ENCODE data around the gene DHODH. TPM values are rescaled to one million over a fixed set of nuclear protein-coding genes. Genes with fewer than 3 reads are reported as not detected.
"Not testable (repeated sequence)": the region's sequence is repeated elsewhere in the genome, so short reads cannot be mapped to it uniquely, and the experiment has no call there.

DHODH gene
- total and polyA plus RNA-seq, 2 of the 4 experiments (the other 2 are of a cell fraction) = 3.2 to 4.1 TPM

DNA sequence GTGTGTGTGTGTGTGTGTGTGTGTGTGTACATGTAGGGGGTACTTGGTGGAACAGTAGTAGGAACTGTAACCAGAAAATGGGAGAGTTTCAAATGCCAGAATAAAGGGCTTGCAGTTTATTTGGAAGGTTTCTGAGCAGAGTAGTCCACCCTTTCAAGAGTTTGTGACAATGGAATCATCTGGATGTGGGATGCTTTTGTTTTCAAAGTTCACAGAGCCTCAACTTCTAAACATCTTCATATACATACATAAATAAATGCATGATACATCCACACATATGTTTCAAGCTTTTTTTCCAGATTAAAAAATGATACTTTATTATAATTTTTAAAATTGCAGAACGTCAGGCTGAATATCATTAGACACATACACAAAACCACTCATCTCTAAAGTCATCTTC, 5.9 kb upstream of the DHODH start:
- H2BK15ac ChIP-seq (ENCODE audit: low read depth, low read length) = no peak overlapping the region
- no peak overlapping the region for H3K4me3 ChIP-seq (ENCODE audit: insufficient read depth, low read depth, low read length)
- H3K9me1 ChIP-seq (ENCODE audit: insufficient read depth, low read length) = no peaks in the 10 kb centered on the region
- dilution Hi-C loops (cut with HindIII; ENCODE audit: low sequenced_read_pairs, unreplicated experiment) (no loop called here), in situ Hi-C loops (cut with MboI; ENCODE audit: low sequenced_read_pairs) (no loop called here), intact Hi-C loops (cut with micrococcal nuclease) (no loop called here)
- no peak overlapping the region for H3K14ac ChIP-seq (replicated peaks; ENCODE audit: low read depth, low read length)
- H3K18ac ChIP-seq (ENCODE audit: low read depth, low read length) = no peak overlapping the region
- H3K36me3 ChIP-seq (ENCODE audit: control insufficient read depth, insufficient read depth, low read length) = no peaks in the 10 kb centered on the region
- no peak overlapping the region for H2BK5ac ChIP-seq (ENCODE audit: low read depth, low read length, poor library complexity, severe bottlenecking)
- H2AK5ac ChIP-seq (ENCODE audit: low read depth, low read length) = no peak overlapping the region
- no peak overlapping the region for H2AFZ ChIP-seq (replicated peaks; ENCODE audit: low read length, poor library complexity)
- WGBS, 2 experiments (ENCODE audit: extremely low coverage in 2 of 2, insufficient read length in 1 of 2) = no CpG with 5 or more reads among the region's 1 CpG
- ChIA-PET POLR2A (ENCODE audit: unreplicated experiment) (no interaction called here), CTCF (no interaction called here)
- no peak overlapping the region for H3K27ac ChIP-seq (ENCODE audit: insufficient read depth, low read length)
- H3K9ac ChIP-seq (ENCODE audit: low read depth, low read length) = no peak overlapping the region
- no peaks in the 10 kb centered on the region for H4K20me1 ChIP-seq (ENCODE audit: insufficient read depth, low read length)
- ATAC-seq (ENCODE audit: low read depth) (no peak), DNase-seq (no peak)
- H2AK9ac ChIP-seq (replicated peaks; ENCODE audit: low read depth, low read length, poor library complexity) = no peak overlapping the region
- no peak overlapping the region for H4K5ac ChIP-seq (ENCODE audit: low read depth, low read length)
- no peak overlapping the region for H4K8ac ChIP-seq (ENCODE audit: low read depth in 2 of 2, low read length in 2 of 2)
- no peak for TF ChIP-seq MXI1 (IDR thresholded peaks at IDR 0.05; ENCODE audit: borderline replicate concordance, low read depth, low read length)
- no peak for TF ChIP-seq POLR2A (IDR thresholded peaks at IDR 0.05; ENCODE audit: low read depth, low read length)
- no peak overlapping the region for H2BK20ac ChIP-seq (ENCODE audit: low read depth, low read length)
- H4K91ac ChIP-seq (ENCODE audit: insufficient read depth, low read depth, low read length) = no peak overlapping the region
- H3K4me2 ChIP-seq (ENCODE audit: low read depth, low read length) = no peak overlapping the region
- no peak overlapping the region for H3K23ac ChIP-seq (ENCODE audit: low read depth, low read length)
- peaks cover 2% of the 10 kb centered on the region; the same call in 1 of the 2 replicates for H3K27me3 ChIP-seq (ENCODE audit: control insufficient read depth, insufficient read depth, low read length)
- H3K9me3 ChIP-seq (ENCODE audit: control insufficient read depth, insufficient read depth, low read length) = no peaks in the 10 kb centered on the region
- no peaks in the 10 kb centered on the region for H3K4me1 ChIP-seq (ENCODE audit: control insufficient read depth, insufficient read depth, low read length)
- H2BK120ac ChIP-seq (ENCODE audit: low read depth, low read length) = no peak overlapping the region
- H3K4ac ChIP-seq (ENCODE audit: low read depth, low read length) = no peak overlapping the region
- BruUV-seq (replicated peaks) = no TSS peak
- H3K56ac ChIP-seq (ENCODE audit: extremely low read depth, insufficient read depth, low read length) = no peak overlapping the region
- no peaks in the 10 kb centered on the region for H3K79me1 ChIP-seq (ENCODE audit: low read depth in 1 of 2, low read length in 2 of 2)

DNA sequence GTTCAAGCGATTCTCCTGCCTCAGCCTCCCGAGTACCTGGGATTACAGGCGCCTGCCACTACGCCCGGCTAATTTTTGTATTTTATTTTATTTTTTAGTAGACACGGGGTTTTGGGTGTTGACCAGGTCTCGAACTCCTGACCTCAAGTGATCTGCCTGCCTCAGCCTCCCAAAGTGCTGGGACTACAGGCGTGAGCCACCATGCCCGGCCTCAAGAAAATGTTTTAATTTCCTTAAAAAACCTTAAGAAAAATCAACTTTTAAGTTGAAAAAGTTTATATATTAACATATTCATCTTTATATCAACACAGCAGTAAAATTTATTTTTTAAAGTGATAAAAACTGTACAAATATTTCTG, 500 bp upstream of the DHODH start:
- H3K56ac ChIP-seq (ENCODE audit: extremely low read depth, insufficient read depth, low read length); H3K4me1 ChIP-seq (ENCODE audit: control insufficient read depth, insufficient read depth, low read length); POLR2A ChIA-PET (ENCODE audit: unreplicated experiment); DNase-seq; H3K27ac ChIP-seq (ENCODE audit: insufficient read depth, low read length); H2BK20ac ChIP-seq (ENCODE audit: low read depth, low read length); H3K9me3 ChIP-seq (ENCODE audit: control insufficient read depth, insufficient read depth, low read length); dilution Hi-C loops (cut with HindIII; ENCODE audit: low sequenced_read_pairs, unreplicated experiment); H4K5ac ChIP-seq (ENCODE audit: low read depth, low read length); H3K36me3 ChIP-seq (ENCODE audit: control insufficient read depth, insufficient read depth, low read length); ATAC-seq (ENCODE audit: low read depth); CTCF ChIA-PET; H2BK5ac ChIP-seq (ENCODE audit: low read depth, low read length, poor library complexity, severe bottlenecking); H2AK5ac ChIP-seq (ENCODE audit: low read depth, low read length); in situ Hi-C loops (cut with MboI; ENCODE audit: low sequenced_read_pairs); H3K18ac ChIP-seq (ENCODE audit: low read depth, low read length); H3K27me3 ChIP-seq (ENCODE audit: control insufficient read depth, insufficient read depth, low read length); H3K23ac ChIP-seq (ENCODE audit: low read depth, low read length); intact Hi-C loops (cut with micrococcal nuclease); H3K9ac ChIP-seq (ENCODE audit: low read depth, low read length); BruUV-seq (replicated peaks); H4K91ac ChIP-seq (ENCODE audit: insufficient read depth, low read depth, low read length); H3K9me1 ChIP-seq (ENCODE audit: insufficient read depth, low read length); H2BK120ac ChIP-seq (ENCODE audit: low read depth, low read length); H2BK15ac ChIP-seq (ENCODE audit: low read depth, low read length); H2AK9ac ChIP-seq (replicated peaks; ENCODE audit: low read depth, low read length, poor library complexity); H3K79me1 ChIP-seq (ENCODE audit: low read depth in 1 of 2, low read length in 2 of 2); H4K20me1 ChIP-seq (ENCODE audit: insufficient read depth, low read length): not testable (repeated sequence)
- WGBS, 2 experiments (ENCODE audit: extremely low coverage in 2 of 2, insufficient read length in 1 of 2) = 80% methylated on average over 2 of the region's 9 CpGs; no CpG with 5 or more reads in 1 of the 2 experiments
- Histone ChIP-seq H3K4me3 (ENCODE audit: insufficient read depth, low read depth, low read length) (peak overlapping the region; percentile 7; the same call in 1 of the 2 replicates), H3K14ac (replicated peaks; ENCODE audit: low read depth, low read length) (peak overlapping the region; percentile 81; the same call in 1 of the 2 replicates), H3K4me2 (ENCODE audit: low read depth, low read length) (peak overlapping the region; percentile 25), H3K4ac (ENCODE audit: low read depth, low read length) (peak overlapping the region; percentile 22; the same call in 1 of the 2 replicates), H2AFZ (replicated peaks; ENCODE audit: low read length, poor library complexity) (peak overlapping the region; percentile 99), H4K8ac (ENCODE audit: low read depth in 2 of 2, low read length in 2 of 2) (peak overlapping the region; percentile 78 to 87)
